ENCODE results near the gene MUC4. TPM values are rescaled to one million over a fixed set of nuclear protein-coding genes. Genes with fewer than 3 reads are reported as not detected.
A peak's percentile ranks its signal among the peaks of the same experiment; 100 is the strongest.

Gene MUC4
- total and polyA plus RNA-seq, 7 donors, result under 0.01 to 195 (median 7.4) TPM; not detected in 1

DNA sequence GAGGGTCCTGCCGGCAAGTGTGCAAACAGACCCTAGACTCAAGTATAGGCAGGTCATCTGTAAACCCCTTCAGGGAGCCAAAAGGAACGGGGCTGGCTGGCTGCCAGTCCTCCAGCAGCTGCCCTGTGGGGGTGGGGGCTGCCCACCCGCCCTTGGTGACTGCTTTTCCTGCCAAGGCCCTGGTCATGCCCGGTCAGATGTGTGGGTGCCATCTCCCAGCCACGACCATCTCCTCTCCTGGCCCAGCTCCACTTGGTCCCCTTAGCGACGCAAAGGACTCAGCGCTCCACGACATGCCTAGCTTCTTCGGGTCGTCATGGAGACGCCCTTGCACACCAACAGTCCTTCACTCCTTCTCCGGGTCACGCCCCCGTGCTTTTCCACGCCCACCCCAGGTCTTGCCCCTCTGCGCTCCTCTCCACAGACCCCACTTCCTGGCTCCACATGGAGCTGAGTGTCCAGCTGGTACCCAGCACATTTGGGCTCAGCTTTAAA is 2.4 kb downstream of the MUC4 start:
- intact Hi-C loops (cut with DNase I), result no loop called here
- no peaks in the 10 kb centered on the region for H3K4me1 ChIP-seq
- peaks cover 7 to 21% (median 8%) of the 10 kb centered on the region in 3 donors for H3K27me3 ChIP-seq
- 13 to 71% methylated on average over 17 of the region's 17 CpGs for WGBS, 2 donors
- peak; percentile 57 for DNase-seq
- H3K4me3 ChIP-seq, result no peak overlapping the region
- no peaks in the 10 kb centered on the region for H3K9me3 ChIP-seq
- no peaks in the 10 kb centered on the region for H3K36me3 ChIP-seq
- H3K27ac ChIP-seq, result no peak overlapping the region
- TF ChIP-seq POLR2A (IDR thresholded peaks at IDR 0.05), result no peak
- TF ChIP-seq EP300 (IDR thresholded peaks at IDR 0.05), result no peak
- no peak for TF ChIP-seq POLR2AphosphoS5 (IDR thresholded peaks at IDR 0.05)
- no peak for TF ChIP-seq CTCF (IDR thresholded peaks at IDR 0.05)

- WGBS, 2 donors, result 84 to 93% methylated on average over 11 of the region's 11 CpGs
- DNase-seq, result peak; percentile 46
Measured at GRCh38 chr3:195808741-195809290, 2.9 kb downstream of the MUC4 start.

DNA sequence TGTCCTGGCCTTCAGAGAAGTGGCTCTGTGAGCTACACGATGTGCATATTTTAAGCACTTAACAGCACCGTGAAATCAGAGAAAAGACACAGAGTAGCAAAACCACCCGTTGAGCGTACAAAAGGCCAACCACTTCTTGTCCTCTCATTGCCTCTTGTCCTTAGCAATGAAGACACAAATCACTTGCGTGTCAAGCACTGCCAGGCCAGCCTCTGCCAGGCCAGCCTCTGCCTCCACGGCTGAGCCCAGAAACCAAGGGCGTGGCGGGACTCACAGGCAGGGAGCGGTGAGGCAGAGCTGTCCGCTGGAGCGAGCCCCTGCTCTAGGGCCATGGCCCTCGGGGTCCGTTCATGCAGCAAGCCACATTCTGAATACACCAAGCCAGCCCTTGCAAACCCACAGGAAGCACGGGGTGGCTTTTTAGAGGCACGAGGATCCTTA is 4.0 kb downstream of the MUC4 start:
- H3K4me3 ChIP-seq, result no peak overlapping the region
- H3K4me1 ChIP-seq, result peaks cover 0 to 5% (median under 1%) of the 10 kb centered on the region in 4 donors
- peak; percentile 32 for DNase-seq
- WGBS, 2 donors, result 75% methylated on average over 15 of the region's 15 CpGs
- no peaks in the 10 kb centered on the region for H3K36me3 ChIP-seq
- H3K27ac ChIP-seq, result no peak overlapping the region
- H3K9me3 ChIP-seq, result no peaks in the 10 kb centered on the region
- H3K27me3 ChIP-seq, result peaks cover 2 to 14% (median 5%) of the 10 kb centered on the region in 3 donors
- TF ChIP-seq POLR2AphosphoS5 (IDR thresholded peaks at IDR 0.05) (no peak), POLR2A (IDR thresholded peaks at IDR 0.05) (no peak), CTCF (IDR thresholded peaks at IDR 0.05) (no peak), EP300 (IDR thresholded peaks at IDR 0.05) (no peak)
- intact Hi-C loops (cut with DNase I), result no loop called here

More at GRCh38 chr3:195808741-195809290, 2.9 kb downstream of the MUC4 start:
- Histone ChIP-seq H3K27ac (no peak overlapping the region), H3K9me3 (no peaks in the 10 kb centered on the region), H3K36me3 (no peaks in the 10 kb centered on the region), H3K4me3 (no peak overlapping the region), H3K4me1 (no peaks in the 10 kb centered on the region), H3K27me3 (peaks cover 7 to 21% (median 8%) of the 10 kb centered on the region in 3 donors)
- intact Hi-C loops (cut with DNase I), result no loop called here
- TF ChIP-seq CTCF (IDR thresholded peaks at IDR 0.05), result no peak
- no peak for TF ChIP-seq EP300 (IDR thresholded peaks at IDR 0.05)
- TF ChIP-seq POLR2A (IDR thresholded peaks at IDR 0.05), result no peak
- no peak for TF ChIP-seq POLR2AphosphoS5 (IDR thresholded peaks at IDR 0.05)

DNA sequence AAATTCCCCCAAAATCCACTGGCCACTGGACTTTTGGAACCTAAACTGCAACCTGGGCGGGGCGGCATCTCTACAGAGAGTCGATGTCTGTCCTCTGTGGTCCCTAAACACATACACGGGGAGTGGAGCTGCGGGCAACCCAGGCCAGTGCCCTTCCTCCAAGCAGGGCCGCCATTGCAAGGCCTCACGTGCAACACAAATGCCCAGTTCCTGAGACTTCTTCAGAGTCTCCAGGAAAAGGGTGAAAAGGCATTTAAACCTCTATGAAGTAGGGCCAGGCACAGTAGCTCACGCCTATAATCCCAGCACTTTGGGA is 4.9 kb downstream of the MUC4 start:
- Histone ChIP-seq H3K27me3 (peaks cover 0 to 6% (median 0%) of the 10 kb centered on the region in 3 donors), H3K9me3 (no peaks in the 10 kb centered on the region), H3K27ac (peak overlapping the region in 1 of 4 donors; percentile 31), H3K4me3 (no peak overlapping the region), H3K36me3 (no peaks in the 10 kb centered on the region), H3K4me1 (peaks cover 0 to 13% (median 7%) of the 10 kb centered on the region in 4 donors)
- TF ChIP-seq EP300 (IDR thresholded peaks at IDR 0.05), result no peak
- no peak for TF ChIP-seq CTCF (IDR thresholded peaks at IDR 0.05)
- TF ChIP-seq POLR2A (IDR thresholded peaks at IDR 0.05), result no peak
- no peak for TF ChIP-seq POLR2AphosphoS5 (IDR thresholded peaks at IDR 0.05)
- 83 to 93% methylated on average over 8 of the region's 8 CpGs for WGBS, 2 donors
- intact Hi-C loops (cut with DNase I), result no loop called here
- peak; percentile 14 for DNase-seq
